Eye (tissue), 1 donor: ENCODE results near the gene CEACAM8.
A peak's percentile ranks its signal among the peaks of the same experiment; 100 is the strongest.
"Not testable (repeated sequence)": the region's sequence is repeated elsewhere in the genome, so short reads cannot be mapped to it uniquely, and the experiment has no call there.

Experiments
- DNase-seq: peaks from one replicate; pipeline ENCODE4 v3.0.0-alpha.2; 2015

Gene CEACAM8

GRCh38 chr19:42571116-42571515 lies 23.6 kb downstream of the CEACAM8 start:
- DNase-seq = no peak

GRCh38 chr19:42569193-42569592 lies 25.5 kb downstream of the CEACAM8 start:
- no peak for DNase-seq

GRCh38 chr19:42568006-42568405 lies 26.7 kb downstream of the CEACAM8 start:
- DNase-seq = no peak

GRCh38 chr19:42567567-42567966 lies 27.2 kb downstream of the CEACAM8 start:
- no peak for DNase-seq

GRCh38 chr19:42563352-42564210 lies 31.1 kb downstream of the CEACAM8 start:
- peak; percentile 70 for DNase-seq

GRCh38 chr19:42561512-42561911 lies 33.2 kb downstream of the CEACAM8 start:
- no peak for DNase-seq

GRCh38 chr19:42560731-42561130 lies 34.0 kb downstream of the CEACAM8 start:
- DNase-seq = no peak

- no peak for DNase-seq
Observed at GRCh38 chr19:42558450-42559150, 36.1 kb downstream of the CEACAM8 start.

- DNase-seq = not testable (repeated sequence)
Observed at GRCh38 chr19:42557386-42557871, 37.3 kb downstream of the CEACAM8 start.

GRCh38 chr19:42555801-42556200 lies 38.9 kb downstream of the CEACAM8 start:
- DNase-seq = no peak

GRCh38 chr19:42555317-42555716 lies 39.4 kb downstream of the CEACAM8 start:
- peak; percentile 54 for DNase-seq

- no peak for DNase-seq
Observed at GRCh38 chr19:42554046-42554575, 40.6 kb downstream of the CEACAM8 start.

- DNase-seq = no peak
Observed at GRCh38 chr19:42553292-42554045, 41.3 kb downstream of the CEACAM8 start.

- DNase-seq = no peak
Observed at GRCh38 chr19:42552086-42553065, 42.3 kb downstream of the CEACAM8 start.

GRCh38 chr19:42550521-42550920 lies 44.2 kb downstream of the CEACAM8 start:
- not testable (repeated sequence) for DNase-seq

- DNase-seq = not testable (repeated sequence)
Observed at GRCh38 chr19:42549067-42549466, 45.7 kb downstream of the CEACAM8 start.

- no peak for DNase-seq
Observed at GRCh38 chr19:42548552-42548951, 46.2 kb downstream of the CEACAM8 start.

GRCh38 chr19:42547929-42548328 lies 46.8 kb downstream of the CEACAM8 start:
- no peak for DNase-seq

GRCh38 chr19:42546831-42547500 lies 47.8 kb downstream of the CEACAM8 start:
- no peak for DNase-seq

GRCh38 chr19:42544146-42544545 lies 50.6 kb downstream of the CEACAM8 start:
- DNase-seq = no peak

GRCh38 chr19:42542791-42543190 lies 51.9 kb downstream of the CEACAM8 start:
- no peak for DNase-seq
